Breast epithelium (tissue), 3 donors: ENCODE results near the gene CDH23.

Experiments
- POLR2A ChIP-seq: fragments of 450-650 bp; IDR thresholded peaks from one replicate; pipeline ENCODE4 v1.6.1; 2016; ENCODE audit warnings: antibody characterized with exemption, mild to moderate bottlenecking, moderate library complexity
- POLR2AphosphoS5 ChIP-seq, 3 donors: sonication (generic); formaldehyde crosslinking; IDR thresholded peaks; one replicate each; pipeline ENCODE4 v1.6.1; 2017; ENCODE audit warnings: antibody characterized with exemption in 3 of 3
- TF ChIP-seq, protein P1 (sequence below), 3 donors: fragments of 450-650 bp; IDR thresholded peaks; one replicate each; pipeline ENCODE4 v1.5.1; 2016 to 2017; ENCODE audit warnings: antibody characterized with exemption in 3 of 3, mild to moderate bottlenecking in 3 of 3, moderate library complexity in 3 of 3

DNA sequence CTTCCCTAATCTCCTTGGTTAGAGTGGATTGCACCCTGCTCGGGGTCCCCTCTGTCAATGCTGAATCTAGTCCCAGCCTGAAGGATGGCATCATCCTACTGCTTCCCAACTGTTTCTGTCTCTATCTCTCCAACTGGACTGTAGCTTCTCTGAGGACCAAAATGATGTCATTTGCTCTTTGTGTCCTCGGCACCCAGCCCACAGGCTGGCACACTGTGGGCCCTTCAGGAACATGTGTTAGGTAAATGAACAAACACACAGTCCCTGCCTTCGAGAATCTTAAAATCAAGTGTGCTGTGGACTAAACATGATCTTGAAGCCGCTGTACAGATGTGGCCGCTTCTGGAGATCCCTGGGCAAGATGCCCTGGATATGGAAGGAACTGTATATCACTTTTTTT lies 5.0 kb upstream of the CDH23 start:
- TF ChIP-seq, protein P1, sequence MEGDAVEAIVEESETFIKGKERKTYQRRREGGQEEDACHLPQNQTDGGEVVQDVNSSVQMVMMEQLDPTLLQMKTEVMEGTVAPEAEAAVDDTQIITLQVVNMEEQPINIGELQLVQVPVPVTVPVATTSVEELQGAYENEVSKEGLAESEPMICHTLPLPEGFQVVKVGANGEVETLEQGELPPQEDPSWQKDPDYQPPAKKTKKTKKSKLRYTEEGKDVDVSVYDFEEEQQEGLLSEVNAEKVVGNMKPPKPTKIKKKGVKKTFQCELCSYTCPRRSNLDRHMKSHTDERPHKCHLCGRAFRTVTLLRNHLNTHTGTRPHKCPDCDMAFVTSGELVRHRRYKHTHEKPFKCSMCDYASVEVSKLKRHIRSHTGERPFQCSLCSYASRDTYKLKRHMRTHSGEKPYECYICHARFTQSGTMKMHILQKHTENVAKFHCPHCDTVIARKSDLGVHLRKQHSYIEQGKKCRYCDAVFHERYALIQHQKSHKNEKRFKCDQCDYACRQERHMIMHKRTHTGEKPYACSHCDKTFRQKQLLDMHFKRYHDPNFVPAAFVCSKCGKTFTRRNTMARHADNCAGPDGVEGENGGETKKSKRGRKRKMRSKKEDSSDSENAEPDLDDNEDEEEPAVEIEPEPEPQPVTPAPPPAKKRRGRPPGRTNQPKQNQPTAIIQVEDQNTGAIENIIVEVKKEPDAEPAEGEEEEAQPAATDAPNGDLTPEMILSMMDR (IDR thresholded peaks at IDR 0.05) = no peak
- TF ChIP-seq POLR2A (no peak), POLR2AphosphoS5 (IDR thresholded peaks at IDR 0.05) (no peak)
